ENCODE results near the gene RAB3GAP2.

DNA sequence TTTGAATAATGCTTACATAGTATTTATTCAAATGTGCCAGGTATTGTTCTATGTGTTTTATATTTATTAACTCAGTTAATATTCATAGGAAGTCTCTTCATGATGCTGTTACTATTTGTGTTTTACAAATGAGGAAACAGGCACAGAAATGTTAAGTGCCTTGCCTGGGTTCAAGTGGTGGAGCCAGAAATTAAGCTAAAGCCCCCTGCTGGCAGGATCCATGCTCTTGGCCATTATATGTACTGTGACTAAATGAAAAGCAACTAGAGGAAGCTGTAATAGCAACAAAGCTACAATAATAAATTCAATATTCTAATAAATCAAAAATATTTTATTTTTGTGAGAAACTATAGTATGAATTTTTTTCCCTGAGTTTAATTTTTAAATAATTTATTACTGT lies 148.4 kb downstream of the RAB3GAP2 start:
- TF ChIP-seq EZH2phosphoT487 (IDR thresholded peaks at IDR 0.05; ENCODE audit: borderline replicate concordance): no peak
- TF ChIP-seq, protein P1, sequence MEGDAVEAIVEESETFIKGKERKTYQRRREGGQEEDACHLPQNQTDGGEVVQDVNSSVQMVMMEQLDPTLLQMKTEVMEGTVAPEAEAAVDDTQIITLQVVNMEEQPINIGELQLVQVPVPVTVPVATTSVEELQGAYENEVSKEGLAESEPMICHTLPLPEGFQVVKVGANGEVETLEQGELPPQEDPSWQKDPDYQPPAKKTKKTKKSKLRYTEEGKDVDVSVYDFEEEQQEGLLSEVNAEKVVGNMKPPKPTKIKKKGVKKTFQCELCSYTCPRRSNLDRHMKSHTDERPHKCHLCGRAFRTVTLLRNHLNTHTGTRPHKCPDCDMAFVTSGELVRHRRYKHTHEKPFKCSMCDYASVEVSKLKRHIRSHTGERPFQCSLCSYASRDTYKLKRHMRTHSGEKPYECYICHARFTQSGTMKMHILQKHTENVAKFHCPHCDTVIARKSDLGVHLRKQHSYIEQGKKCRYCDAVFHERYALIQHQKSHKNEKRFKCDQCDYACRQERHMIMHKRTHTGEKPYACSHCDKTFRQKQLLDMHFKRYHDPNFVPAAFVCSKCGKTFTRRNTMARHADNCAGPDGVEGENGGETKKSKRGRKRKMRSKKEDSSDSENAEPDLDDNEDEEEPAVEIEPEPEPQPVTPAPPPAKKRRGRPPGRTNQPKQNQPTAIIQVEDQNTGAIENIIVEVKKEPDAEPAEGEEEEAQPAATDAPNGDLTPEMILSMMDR (conservative IDR thresholded peaks at IDR 0.05; ENCODE audit: low read length): peak; percentile 57
